Left ventricle myocardium inferior (tissue), 1 donor: ENCODE measurements around the gene FASTKD3. TPM values are rescaled to one million over a fixed set of nuclear protein-coding genes. Genes with fewer than 3 reads are reported as not detected.
A peak's percentile ranks its signal among the peaks of the same experiment; 100 is the strongest.
"Not testable (repeated sequence)": the region's sequence is repeated elsewhere in the genome, so short reads cannot be mapped to it uniquely, and the experiment has no call there.

Experiments used
- DNase-seq: peaks from one replicate; pipeline ENCODE4 v3.0.0-alpha.2; 2020
- H3K27ac ChIP-seq: fragments of 200-600 bp; replicated peaks from 2 replicates; pipeline ENCODE4 v1.8.0; 2021
- H3K27me3 ChIP-seq: fragments of 200-600 bp; 2 replicates; pipeline ENCODE4 v1.8.0; 2021; ENCODE audit warnings: low read depth
- H3K36me3 ChIP-seq: fragments of 200-600 bp; 2 replicates; pipeline ENCODE4 v1.8.0; 2021
- H3K4me1 ChIP-seq: fragments of 200-600 bp; 2 replicates; pipeline ENCODE4 v1.8.0; 2021
- H3K4me3 ChIP-seq: fragments of 200-600 bp; 2 replicates; pipeline ENCODE4 v1.8.0; 2021; ENCODE audit warnings: mild to moderate bottlenecking, moderate library complexity
- H3K9me3 ChIP-seq: fragments of 200-600 bp; replicated peaks from 2 replicates; pipeline ENCODE4 v1.8.0; 2021
- CTCF ChIP-seq: fragments of 200-600 bp; IDR thresholded peaks from 2 replicates; pipeline ENCODE4 v1.8.0; 2021; ENCODE audit warnings: antibody characterized with exemption, mild to moderate bottlenecking, borderline replicate concordance
- intact Hi-C: fragments of 100-400 bp; cut with micrococcal nuclease; formaldehyde crosslinking; loops from one replicate; pipeline ENCODE4 v1.11.0; 2022
- long read RNA-seq: library from polyadenylated mRNA; unstranded; transcript quantifications from one replicate; pipeline ENCODE4 v2.0.0, GENCODE V29; 2021
- total RNA-seq: library from RNA; stranded (reverse); fragmentation: NEBNext Ultra II Directional; extraction: Animal tissue kit (Norgen Biotek cat#: 25700); gene quantifications from one replicate; pipeline ENCODE4 v1.2.1, GENCODE V29; 2021
- donor health status: DM: no; HTN: yes; CAD: no; lungs with severe emphysema.

FASTKD3 gene
- 5.8 TPM for total RNA-seq
- long read RNA-seq, partial matches to known transcripts = 2 of 10 reads
- long read RNA-seq, other reads (novel, unspliced or antisense) = 4 of 10 reads

- H3K4me1 ChIP-seq = peaks cover 64% of the 10 kb centered on the region
- intact Hi-C loops = no loop called here
These were observed at the start of gene FASTKD3, which contains the start of gene MTRR for GRCh38 chr5:7868773-7869473. FASTKD3 (minus strand) TSS chr5:7869031; CDS start chr5:7868083, 948 bp downstream. MTRR (plus strand) TSS chr5:7869148; CDS start chr5:7870795, 1,647 bp downstream.

GRCh38 chr5:7917130-7918123 lies 48.6 kb upstream of the FASTKD3 start:
- no peaks in the 10 kb centered on the region for H3K4me1 ChIP-seq
- no peak overlapping the region for H3K4me3 ChIP-seq
- H3K27ac ChIP-seq = no peak overlapping the region
- TF ChIP-seq CTCF = no peak
- peaks cover 11% of the 10 kb centered on the region for H3K27me3 ChIP-seq
- intact Hi-C loops = no loop called here
- H3K9me3 ChIP-seq = peaks cover 14% of the 10 kb centered on the region
- H3K36me3 ChIP-seq = no peaks in the 10 kb centered on the region
- DNase-seq = no peak

More at GRCh38 chr5:7868773-7869473, at the start of gene FASTKD3, which contains the start of gene MTRR:
- Histone ChIP-seq H3K4me3 (peak within 1 kb of the TSS; percentile 81), H3K9me3 (no peaks in the 10 kb centered on the region), H3K27ac (peak within 1 kb of the TSS; percentile 84), H3K27me3 (no peaks in the 10 kb centered on the region), H3K36me3 (peaks cover 15% of the 10 kb centered on the region)
- TF ChIP-seq CTCF = no peak
- DNase-seq = peak; percentile 94

- Histone ChIP-seq H3K27me3 (peaks cover 6% of the 10 kb centered on the region), H3K27ac (no peak overlapping the region), H3K4me3 (no peak overlapping the region), H3K9me3 (peaks cover 21% of the 10 kb centered on the region), H3K36me3 (peaks cover 3% of the 10 kb centered on the region), H3K4me1 (no peaks in the 10 kb centered on the region)
- no peak for TF ChIP-seq CTCF
- intact Hi-C loops = no loop called here
- no peak for DNase-seq
These were observed 47.5 kb upstream of the FASTKD3 start for GRCh38 chr5:7916171-7916804.

GRCh38 chr5:7911429-7911771 lies 42.6 kb upstream of the FASTKD3 start:
- H3K27ac ChIP-seq, H3K27me3 ChIP-seq, DNase-seq, H3K4me1 ChIP-seq, intact Hi-C loops, H3K4me3 ChIP-seq: not testable (repeated sequence)
- peaks cover 38% of the 10 kb centered on the region for H3K36me3 ChIP-seq
- H3K9me3 ChIP-seq = peaks cover 50% of the 10 kb centered on the region

GRCh38 chr5:7910738-7911428 lies 42.1 kb upstream of the FASTKD3 start:
- H3K4me1 ChIP-seq = no peaks in the 10 kb centered on the region
- DNase-seq = no peak
- peaks cover 43% of the 10 kb centered on the region for H3K36me3 ChIP-seq
- no peaks in the 10 kb centered on the region for H3K27me3 ChIP-seq
- H3K4me3 ChIP-seq = no peak overlapping the region
- intact Hi-C loops = no loop called here
- H3K9me3 ChIP-seq = peaks cover 50% of the 10 kb centered on the region
- no peak overlapping the region for H3K27ac ChIP-seq
- no peak for TF ChIP-seq CTCF
